Activated gamma-delta T cell treated with anti-CD3 and anti-CD28 coated beads, Interleukin-2, amount 50 U/mL, for 16 hours (primary cell): Measurements from ENCODE around the gene SLX4.

ENCODE experiments used
- DNase-seq: peaks from one replicate; pipeline ENCODE4 v3.0.0-alpha.2; 2020; ENCODE audit warnings: low read depth

SLX4 gene

DNA sequence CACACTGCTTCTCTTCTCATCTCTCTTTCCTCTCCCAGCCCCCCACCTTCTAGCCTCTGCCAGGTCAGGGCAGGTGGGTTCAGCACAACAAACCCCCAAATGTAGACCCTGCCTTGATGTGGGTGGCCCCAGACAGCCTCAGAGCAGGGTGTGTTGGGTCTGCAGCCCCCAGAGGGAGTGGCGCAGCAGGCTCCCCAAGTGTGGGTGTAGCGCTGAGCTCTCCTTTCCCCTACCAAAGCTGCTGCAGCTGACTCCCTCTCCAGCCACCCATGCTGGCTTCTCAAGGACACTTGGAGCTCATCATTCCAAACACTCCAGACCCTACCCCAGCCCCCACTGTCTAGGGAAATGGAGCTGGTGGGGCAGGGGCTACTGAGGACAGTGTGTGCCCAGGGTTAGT, 61.5 kb downstream of the SLX4 start:
- no peak for DNase-seq

DNA sequence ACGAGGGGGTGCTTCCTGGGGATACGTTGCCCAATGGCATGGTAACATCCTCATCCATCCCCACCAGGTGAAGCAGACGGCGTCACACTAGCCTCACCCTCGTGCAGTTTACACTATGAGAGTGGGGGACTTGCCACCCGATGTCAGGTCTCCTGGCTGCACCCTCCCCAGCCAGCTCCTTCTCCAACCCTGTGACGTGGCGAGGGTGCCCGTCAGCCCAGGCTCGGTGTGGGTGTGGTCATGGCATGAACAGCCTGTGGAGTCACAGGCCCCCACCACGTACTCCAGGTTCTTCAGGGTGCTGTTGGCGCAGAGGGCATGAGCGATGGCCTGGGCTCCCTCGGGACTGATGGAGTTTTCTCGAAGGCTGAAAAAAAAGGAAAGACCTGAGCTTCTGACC, 62.5 kb downstream of the SLX4 start:
- DNase-seq, result no peak

DNA sequence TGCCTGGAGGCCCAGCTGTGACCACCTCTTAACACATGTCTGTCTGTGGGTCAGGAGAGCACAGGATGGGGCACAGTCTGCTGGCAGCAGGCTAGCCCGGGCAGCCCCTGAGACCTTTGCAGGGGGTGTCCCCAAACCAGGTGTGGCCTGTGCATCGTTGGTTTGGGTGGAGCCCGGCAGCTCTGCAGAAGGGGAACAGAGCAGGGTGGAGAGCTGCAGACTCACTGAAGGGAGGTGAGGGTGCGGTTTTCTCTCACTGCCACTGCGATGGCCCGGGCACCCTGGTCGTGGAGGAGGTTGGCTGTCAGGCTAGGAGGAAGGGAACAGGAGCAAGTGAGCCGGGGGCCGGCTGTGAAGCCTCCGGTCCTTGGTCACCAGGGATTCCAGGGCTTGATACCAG, 63.0 kb downstream of the SLX4 start:
- no peak for DNase-seq

DNA sequence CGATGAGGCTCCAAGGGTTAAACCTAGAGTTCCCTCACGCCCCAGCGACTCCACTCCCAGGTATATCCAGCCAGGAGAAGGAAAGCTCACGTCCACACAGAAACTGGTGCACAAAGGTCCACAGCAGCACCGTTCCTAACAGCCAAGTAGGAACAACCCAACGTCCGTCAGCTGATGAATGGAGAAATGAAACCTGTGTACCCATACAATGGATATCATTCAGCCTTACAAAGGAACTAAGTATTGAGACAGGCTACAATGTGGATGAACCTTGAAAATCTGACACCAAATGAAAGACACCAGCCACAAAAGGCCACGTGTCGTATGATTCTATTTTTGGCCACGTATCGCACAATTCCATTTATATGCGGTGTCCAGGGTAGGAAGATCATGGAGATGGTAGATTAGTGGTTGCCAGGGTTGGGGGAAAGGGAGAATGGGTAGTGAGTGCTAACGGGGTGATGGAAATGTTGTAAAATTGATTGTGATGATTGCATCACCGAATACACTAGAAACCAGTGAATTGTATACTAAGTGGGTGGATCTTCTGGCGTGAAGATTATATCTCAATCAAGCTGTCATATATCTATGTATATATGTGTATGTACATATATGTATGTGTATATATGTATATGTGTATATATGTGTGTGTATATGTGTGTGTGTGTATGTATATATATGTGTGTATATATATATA, 64.3 kb downstream of the SLX4 start:
- DNase-seq, result no peak

DNA sequence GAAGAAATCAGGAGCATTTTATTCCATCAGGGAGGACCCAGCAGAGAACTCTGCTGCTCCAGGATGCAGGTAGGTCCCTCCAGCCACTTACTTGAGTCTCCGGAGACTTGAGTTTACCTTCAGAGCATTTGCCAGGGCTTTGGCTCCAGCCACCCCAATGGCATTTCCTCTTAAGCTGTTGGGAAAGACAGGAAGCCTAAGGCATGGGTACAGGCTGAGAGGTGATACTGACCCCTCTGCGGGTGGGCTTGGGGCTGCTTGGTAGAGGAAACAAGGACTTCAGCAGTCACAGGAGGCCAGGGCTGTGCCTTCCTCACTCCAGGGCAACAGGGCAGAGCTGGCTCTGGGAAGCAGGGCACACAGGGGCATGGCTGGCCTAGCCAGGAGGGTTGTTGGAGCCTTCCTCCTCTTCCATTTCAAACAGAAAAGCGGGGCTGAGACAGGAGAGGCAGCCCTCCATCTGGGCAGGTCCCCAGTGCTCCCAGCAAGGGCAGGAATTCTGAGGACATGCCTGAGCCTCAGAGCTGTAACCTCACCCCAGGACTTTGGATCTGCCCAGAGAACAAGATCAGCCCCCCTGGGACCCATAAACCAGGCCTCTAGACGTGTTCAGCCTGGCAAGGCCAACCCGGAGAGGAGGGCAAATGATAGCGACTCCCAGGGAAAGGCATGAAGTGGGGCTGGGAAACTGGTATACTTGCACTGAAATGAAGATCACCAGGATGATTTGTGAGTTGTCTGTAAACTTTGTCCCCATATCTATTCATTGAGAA, 68.6 kb downstream of the SLX4 start:
- DNase-seq, result no peak

DNA sequence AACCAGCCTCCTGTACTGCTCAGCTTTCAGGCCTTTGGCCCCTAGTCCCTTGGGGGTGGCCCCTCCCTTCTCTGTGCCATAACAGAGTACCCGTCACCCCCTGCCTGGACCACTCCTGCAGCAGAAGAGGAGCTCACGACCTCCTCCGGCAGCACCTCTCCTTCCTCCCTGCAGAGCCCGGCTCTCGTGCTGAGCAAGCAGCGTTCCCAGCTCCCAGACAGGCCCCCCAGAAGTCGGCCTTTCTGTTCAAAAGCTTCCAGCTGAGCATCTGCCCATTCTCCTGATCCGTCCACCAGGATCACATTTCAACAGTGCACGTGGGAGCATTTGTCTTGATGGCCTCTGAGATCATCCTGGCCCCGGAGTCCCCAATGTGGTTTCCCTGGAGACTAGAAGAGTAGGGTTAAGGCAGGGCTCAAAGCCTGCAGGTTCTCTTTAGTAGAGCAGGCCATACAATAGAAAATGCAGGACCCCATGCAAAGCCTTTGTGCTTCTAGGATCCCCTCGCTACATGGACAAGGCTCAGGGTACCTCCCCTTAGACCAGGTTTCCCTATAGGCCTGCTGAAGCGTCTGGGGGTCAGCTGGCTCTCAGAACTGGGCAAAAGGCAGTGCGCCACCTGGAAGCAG, 69.8 kb downstream of the SLX4 start:
- DNase-seq, result no peak

DNA sequence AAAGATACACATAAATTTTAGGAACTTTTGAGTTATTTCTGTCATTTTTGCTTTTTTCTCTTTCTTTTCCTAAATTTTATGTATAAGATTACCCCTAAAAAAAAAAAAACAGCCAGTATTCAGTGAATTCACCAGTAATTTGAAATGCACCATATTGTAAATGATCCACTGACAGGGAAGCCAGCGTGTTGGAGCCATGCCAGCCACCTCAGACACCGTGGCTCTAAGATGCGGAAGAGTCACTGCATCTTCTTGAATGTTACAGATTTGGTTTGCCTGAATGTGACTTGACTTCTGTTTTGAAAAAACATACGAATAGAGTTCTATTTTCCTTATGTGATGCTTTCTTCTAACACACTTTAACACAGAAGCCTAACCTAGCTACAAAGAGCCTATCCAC, 73.2 kb downstream of the SLX4 start:
- DNase-seq, result no peak

DNA sequence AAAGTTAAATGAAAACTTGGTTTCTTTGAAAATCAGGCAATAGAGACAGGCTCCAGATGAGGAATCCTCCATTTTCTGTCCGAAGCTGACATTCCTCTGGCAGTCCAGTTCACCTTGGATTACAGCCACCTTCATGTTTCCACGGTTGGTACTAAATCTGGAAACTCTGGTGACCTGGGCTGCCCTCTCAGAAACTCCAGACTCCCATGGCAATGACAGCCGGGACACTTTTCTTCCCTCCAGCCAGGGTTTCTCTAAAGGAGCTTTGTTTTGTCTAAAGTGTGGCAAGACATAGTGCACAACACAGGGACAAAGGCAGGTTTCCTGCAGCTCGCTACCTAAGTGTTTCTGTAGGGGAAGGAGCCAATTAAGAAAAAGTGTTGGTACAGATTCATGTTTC, 74.6 kb downstream of the SLX4 start:
- DNase-seq, result no peak

DNA sequence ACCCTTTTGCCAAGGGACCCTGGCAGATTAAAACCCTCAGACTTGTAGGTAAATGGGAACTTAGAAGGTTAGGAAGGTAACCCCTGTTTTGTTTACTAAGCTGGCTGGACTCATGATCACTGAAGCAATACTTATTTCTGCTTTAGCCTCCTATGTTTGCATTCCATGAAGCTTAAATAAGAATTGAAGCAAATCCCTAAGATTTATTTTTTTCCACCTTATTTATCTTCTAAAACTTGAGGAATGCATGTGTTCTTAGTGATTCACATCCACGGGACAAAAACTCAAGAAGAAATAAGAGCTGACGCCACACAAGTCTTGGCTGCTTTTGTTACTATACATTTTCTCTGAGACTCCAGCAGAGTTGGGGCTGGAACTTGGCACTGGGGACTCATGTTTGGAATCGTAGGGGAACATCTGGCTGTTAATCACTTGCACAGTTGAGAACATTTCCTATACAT, 75.1 kb downstream of the SLX4 start:
- no peak for DNase-seq

DNA sequence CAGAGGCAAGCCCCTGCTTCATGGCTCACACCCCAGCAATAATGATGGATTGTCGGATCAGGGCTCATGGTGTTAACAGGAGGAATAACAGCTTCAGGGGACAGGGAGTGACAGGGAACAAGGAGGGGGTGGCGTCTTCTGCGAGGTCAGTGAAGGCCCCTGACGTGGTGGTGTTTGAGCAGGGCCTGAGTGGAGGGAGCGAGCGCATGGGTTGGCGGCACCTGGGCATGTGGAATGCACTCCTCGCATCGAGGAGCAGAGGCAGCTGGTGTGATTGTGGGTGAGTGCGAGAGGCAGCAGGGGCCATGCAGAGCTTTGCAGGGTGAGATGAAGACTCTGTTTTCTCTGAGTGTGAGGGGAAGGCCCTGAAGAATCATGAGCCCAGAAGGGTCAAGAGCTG, 77.3 kb downstream of the SLX4 start:
- DNase-seq, result no peak

DNA sequence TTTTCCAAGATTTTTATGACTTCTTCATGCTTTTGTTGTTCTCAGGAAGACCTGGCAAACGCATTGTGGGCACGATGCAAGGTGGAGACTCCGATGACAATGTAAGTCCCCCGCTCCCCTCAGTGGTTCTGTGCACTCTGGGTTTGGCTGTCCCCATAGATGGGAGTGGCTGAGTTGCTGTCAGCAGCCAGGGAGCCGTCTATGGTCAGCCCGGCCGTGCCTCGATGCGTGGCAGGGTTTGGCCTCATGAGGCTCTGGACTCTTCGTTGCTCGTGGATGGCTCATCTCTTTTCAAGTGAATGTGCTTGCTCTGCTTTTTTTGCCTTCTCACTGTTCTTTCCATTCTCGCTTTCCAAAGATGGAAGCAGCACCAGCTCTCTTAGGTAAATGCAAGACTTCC, 78.7 kb downstream of the SLX4 start:
- DNase-seq, result no peak
